ENCODE data around the gene PUS1. TPM values are rescaled to one million over a fixed set of nuclear protein-coding genes. Genes with fewer than 3 reads are reported as not detected.

PUS1 gene
- total and polyA plus RNA-seq, 10 of the 15 experiments (the other 5 are each of a cell fraction or from before 2014, with no cell fraction given) = 1.3 to 74.2 (median 25.4) TPM

DNA sequence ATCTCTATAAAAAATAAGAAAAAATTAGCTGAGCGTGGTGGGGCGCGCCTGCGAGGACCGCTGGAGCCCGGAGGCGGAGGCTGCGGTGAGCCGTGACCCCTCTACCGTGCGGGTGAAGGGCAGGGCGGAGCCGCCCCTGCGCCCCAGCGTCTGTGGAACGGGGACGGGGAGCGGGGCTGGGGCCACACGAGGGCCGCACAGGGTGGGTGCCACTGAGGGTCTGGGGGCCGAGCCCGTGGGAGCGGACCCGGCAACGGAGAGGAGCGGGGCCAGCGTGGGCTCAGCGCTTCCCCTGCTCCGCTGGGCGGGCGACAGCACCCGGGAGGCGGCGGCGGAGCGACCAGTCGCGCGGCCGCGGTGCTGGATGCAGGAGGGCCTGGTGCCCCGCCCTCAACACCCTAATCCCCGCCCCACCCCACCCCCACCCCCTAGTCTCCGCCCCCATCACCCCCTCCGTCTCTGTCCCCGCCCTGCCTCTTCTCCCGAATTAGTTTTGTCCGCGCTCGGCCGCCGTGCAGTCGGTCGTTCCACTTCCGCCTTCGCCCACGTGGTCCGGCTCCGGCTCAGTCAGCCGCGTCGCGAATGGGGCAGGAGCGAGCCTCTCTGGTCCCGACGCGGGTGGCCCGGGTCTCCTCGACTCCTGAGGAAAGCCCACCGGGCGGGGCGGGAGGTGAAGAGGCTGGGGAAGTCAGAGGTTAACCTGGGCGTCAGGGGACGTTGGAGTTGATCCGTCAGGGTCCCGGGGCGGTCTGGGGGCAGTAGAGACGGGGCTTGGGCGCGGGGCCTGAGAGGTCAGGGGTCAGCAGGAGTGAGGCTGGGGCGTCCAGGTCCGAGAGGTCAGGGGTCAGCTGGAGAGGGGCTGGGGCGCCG is at the start of gene PUS1 (continued):
- TF ChIP-seq BHLHE40 (IDR thresholded peaks at IDR 0.05; ENCODE audit: borderline replicate concordance in 1 of 2, low read depth in 2 of 2, low read length in 1 of 2) = no peak; a peak in 2 of 4 replicates
- peak; percentile 72 for TF ChIP-seq YY1 (IDR thresholded peaks at IDR 0.05; ENCODE audit: low read depth, low read length)
- TF ChIP-seq, protein P1, sequence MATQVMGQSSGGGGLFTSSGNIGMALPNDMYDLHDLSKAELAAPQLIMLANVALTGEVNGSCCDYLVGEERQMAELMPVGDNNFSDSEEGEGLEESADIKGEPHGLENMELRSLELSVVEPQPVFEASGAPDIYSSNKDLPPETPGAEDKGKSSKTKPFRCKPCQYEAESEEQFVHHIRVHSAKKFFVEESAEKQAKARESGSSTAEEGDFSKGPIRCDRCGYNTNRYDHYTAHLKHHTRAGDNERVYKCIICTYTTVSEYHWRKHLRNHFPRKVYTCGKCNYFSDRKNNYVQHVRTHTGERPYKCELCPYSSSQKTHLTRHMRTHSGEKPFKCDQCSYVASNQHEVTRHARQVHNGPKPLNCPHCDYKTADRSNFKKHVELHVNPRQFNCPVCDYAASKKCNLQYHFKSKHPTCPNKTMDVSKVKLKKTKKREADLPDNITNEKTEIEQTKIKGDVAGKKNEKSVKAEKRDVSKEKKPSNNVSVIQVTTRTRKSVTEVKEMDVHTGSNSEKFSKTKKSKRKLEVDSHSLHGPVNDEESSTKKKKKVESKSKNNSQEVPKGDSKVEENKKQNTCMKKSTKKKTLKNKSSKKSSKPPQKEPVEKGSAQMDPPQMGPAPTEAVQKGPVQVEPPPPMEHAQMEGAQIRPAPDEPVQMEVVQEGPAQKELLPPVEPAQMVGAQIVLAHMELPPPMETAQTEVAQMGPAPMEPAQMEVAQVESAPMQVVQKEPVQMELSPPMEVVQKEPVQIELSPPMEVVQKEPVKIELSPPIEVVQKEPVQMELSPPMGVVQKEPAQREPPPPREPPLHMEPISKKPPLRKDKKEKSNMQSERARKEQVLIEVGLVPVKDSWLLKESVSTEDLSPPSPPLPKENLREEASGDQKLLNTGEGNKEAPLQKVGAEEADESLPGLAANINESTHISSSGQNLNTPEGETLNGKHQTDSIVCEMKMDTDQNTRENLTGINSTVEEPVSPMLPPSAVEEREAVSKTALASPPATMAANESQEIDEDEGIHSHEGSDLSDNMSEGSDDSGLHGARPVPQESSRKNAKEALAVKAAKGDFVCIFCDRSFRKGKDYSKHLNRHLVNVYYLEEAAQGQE (IDR thresholded peaks at IDR 0.05; ENCODE audit: low read depth, low read length) = no peak
- TF ChIP-seq, protein P2, sequence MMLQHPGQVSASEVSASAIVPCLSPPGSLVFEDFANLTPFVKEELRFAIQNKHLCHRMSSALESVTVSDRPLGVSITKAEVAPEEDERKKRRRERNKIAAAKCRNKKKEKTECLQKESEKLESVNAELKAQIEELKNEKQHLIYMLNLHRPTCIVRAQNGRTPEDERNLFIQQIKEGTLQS (IDR thresholded peaks at IDR 0.05; ENCODE audit: borderline replicate concordance, extremely low read depth, low read depth, low read length) = peak; percentile 64; the same call in 1 of the 2 replicates
- TF ChIP-seq CREM (IDR thresholded peaks at IDR 0.05; ENCODE audit: low read depth) = 0 out of 2 replicates have a peak, but pooled peaks have one; percentile 18
- no peak for TF ChIP-seq HDAC6 (IDR thresholded peaks at IDR 0.05; ENCODE audit: unreplicated experiment)
- TF ChIP-seq, protein P3, sequence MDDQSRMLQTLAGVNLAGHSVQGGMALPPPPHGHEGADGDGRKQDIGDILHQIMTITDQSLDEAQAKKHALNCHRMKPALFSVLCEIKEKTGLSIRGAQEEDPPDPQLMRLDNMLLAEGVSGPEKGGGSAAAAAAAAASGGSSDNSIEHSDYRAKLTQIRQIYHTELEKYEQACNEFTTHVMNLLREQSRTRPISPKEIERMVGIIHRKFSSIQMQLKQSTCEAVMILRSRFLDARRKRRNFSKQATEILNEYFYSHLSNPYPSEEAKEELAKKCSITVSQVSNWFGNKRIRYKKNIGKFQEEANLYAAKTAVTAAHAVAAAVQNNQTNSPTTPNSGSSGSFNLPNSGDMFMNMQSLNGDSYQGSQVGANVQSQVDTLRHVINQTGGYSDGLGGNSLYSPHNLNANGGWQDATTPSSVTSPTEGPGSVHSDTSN (IDR thresholded peaks at IDR 0.05; ENCODE audit: insufficient replicate concordance, low read depth, low read length) = no peak
- TF ChIP-seq, protein P4, sequence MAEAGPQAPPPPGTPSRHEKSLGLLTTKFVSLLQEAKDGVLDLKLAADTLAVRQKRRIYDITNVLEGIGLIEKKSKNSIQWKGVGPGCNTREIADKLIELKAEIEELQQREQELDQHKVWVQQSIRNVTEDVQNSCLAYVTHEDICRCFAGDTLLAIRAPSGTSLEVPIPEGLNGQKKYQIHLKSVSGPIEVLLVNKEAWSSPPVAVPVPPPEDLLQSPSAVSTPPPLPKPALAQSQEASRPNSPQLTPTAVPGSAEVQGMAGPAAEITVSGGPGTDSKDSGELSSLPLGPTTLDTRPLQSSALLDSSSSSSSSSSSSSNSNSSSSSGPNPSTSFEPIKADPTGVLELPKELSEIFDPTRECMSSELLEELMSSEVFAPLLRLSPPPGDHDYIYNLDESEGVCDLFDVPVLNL (IDR thresholded peaks at IDR 0.05; ENCODE audit: low read depth, low read length) = no peak
- TF ChIP-seq SIX5 (IDR thresholded peaks at IDR 0.05; ENCODE audit: low read depth, low read length, severe bottlenecking) = peak; percentile 34
- TF ChIP-seq SREBF1 (IDR thresholded peaks at IDR 0.05; ENCODE audit: low read length) = no peak
- TF ChIP-seq NR2F1 (conservative IDR thresholded peaks at IDR 0.05) = peak; percentile 97
- TF ChIP-seq ESRRA (IDR thresholded peaks at IDR 0.05; ENCODE audit: low read length) = no peak
- no peak for TF ChIP-seq PAX8 (IDR thresholded peaks at IDR 0.05)
- no peak; the same call in 1 of the 2 replicates for TF ChIP-seq TBL1XR1 (IDR thresholded peaks at IDR 0.05; ENCODE audit: low read depth, low read length)
- TF ChIP-seq, protein P5, sequence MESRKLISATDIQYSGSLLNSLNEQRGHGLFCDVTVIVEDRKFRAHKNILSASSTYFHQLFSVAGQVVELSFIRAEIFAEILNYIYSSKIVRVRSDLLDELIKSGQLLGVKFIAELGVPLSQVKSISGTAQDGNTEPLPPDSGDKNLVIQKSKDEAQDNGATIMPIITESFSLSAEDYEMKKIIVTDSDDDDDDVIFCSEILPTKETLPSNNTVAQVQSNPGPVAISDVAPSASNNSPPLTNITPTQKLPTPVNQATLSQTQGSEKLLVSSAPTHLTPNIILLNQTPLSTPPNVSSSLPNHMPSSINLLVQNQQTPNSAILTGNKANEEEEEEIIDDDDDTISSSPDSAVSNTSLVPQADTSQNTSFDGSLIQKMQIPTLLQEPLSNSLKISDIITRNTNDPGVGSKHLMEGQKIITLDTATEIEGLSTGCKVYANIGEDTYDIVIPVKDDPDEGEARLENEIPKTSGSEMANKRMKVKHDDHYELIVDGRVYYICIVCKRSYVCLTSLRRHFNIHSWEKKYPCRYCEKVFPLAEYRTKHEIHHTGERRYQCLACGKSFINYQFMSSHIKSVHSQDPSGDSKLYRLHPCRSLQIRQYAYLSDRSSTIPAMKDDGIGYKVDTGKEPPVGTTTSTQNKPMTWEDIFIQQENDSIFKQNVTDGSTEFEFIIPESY (IDR thresholded peaks at IDR 0.05) = no peak

All from GM12878 (cell line).